ENCODE results near the gene C9orf72.

Gene C9orf72

DNA sequence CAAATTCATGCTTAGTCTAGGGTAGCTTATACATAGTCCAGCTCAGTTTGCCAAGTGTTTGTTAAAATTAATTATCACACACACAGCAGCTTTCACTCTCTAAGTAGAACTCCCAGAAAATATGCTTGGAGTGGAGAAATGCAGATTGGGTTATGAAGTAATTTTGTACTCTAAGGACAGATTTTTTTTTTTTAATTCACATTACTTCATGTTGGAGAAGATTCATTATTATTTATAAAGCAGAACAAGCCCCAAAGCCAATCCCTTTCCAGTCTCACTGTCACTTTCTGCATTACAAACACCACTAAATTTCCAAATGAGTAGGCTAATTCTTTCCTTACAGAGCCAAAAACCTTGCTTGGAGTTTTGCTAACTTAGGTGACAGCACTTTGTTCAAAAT lies 11.7 kb upstream of the C9orf72 start:
- Histone ChIP-seq H3K27ac (no peak overlapping the region), H3K4me3 (no peak overlapping the region)

DNA sequence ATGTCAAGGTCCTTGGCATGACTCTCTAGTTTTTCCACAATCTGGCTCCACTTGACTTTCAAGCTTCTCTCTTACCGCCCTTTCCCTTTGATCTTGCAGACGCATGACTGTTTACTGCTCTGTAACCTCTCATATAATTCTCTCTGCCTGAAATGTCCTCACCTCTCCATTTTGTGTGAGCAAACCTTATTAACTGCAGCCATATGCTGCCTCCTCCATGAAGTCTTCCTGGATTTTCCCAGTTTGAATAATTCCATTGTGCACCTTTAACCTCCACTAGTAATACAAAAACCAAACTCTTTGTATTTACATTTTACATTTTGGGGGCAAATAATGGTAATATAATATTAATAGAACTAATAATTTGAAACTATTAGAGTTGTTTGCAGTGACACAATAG lies 9.5 kb upstream of the C9orf72 start:
- Histone ChIP-seq H3K27ac (no peak overlapping the region), H3K4me3 (no peak overlapping the region)

DNA sequence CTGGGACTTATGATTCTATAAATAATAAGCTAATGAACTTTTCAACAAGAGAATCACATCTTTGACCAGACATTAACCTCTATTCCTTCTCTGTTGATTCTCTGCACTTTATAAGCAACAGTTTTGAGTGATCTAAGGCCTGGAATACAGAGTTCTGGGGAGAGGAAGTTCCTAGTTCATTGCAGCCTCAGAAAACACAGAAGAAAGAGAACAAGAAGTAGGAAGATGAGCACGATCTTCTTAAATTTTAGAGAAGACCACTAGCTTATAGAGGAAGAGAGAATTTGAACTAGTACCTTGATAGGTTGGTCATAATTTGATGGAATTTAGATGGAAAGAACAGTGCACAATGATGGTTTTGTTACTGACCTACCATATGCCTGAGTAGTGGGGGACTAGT lies 8.5 kb upstream of the C9orf72 start:
- no peak overlapping the region for H3K4me3 ChIP-seq
- peak overlapping the region in 1 of 21 experiments; percentile 35 for H3K27ac ChIP-seq

DNA sequence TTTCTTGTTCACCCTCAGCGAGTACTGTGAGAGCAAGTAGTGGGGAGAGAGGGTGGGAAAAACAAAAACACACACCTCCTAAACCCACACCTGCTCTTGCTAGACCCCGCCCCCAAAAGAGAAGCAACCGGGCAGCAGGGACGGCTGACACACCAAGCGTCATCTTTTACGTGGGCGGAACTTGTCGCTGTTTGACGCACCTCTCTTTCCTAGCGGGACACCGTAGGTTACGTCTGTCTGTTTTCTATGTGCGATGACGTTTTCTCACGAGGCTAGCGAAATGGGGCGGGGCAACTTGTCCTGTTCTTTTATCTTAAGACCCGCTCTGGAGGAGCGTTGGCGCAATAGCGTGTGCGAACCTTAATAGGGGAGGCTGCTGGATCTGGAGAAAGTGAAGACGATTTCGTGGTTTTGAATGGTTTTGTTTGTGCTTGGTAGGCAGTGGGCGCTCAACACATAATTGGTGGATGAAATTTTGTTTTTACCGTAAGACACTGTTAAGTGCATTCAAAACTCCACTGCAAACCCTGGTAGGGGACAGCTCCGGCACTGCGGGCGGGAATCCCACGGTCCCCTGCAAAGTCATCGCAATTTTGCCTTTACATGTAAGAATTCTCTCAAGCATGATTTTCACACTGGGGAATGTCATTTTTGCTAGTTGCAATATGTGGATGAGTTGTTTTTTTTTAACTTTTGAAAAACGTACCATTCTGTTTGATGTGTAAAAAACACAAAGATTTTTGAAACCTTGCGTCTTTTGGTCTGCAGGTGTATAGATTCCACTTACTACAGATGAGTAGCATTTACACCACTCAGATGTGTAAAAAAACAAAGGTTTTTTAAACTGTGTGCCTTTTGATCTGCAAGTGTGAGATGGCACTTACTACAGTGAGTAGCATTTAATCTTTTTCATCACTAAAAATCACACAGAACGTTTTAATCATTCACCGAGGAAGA lies 631 bp upstream of the C9orf72 start:
- Histone ChIP-seq H3K27ac (peak overlapping the region; percentile 38 to 100 (median 97)), H3K4me3 (peak overlapping the region; percentile 64 to 86 (median 76))

DNA sequence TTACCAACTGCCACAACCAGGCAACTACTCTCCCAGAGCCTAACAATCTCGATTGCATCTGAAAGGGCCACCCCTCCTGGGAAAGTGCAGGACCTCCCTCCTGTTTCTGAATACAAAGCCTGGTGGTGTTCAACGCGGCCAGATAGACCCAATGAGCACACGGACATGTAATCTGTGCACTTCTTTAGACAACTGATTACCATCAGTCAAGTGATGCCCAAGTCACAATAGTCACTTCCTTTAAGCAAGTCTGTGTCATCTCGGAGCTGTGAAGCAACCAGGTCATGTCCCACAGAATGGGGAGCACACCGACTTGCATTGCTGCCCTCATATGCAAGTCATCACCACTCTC lies 739 bp downstream of the C9orf72 start:
- peak overlapping the region; percentile 78 to 100 (median 97) for H3K27ac ChIP-seq
- peak overlapping the region; percentile 64 to 86 (median 76) for H3K4me3 ChIP-seq

DNA sequence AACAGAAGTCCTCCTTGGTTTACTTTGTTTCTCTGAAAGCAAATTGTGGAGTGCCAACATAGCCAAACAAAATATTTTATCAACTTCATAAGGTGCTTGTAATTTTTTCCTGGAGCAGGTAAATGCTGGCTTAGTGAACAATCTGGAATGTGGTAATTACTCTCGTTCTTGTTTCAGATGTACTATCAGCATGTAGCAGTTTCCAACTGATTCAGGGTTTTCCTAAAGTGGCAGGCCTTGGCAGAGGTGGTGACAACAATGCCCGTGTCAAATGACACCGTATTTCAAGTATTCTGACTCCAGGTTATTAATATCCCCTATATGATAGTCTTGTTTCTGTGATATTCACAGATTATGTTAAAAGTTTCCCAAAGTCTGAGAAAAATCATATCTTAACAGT lies 1.2 kb downstream of the C9orf72 start:
- H3K4me3 ChIP-seq = peak overlapping the region in 4 of 7 experiments; percentile 70 to 81 (median 76)

DNA sequence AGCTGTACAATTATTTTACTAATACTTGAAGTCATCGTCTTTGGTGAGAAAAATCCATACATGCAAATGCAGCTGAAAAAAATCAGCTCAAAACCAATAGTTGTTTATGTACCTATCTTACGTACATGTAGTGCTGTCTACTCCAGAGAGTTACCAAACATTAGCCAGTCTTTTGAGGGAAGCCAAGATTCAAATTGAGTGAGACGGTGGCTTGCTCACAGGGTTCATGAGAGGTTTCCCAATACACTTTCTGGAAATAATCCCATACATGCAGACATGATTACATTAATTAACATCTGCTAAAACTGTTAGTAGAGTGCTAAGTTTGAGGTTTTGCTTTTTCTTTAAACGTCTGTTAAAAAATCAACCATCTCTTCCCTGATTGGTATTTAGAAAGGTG lies 2.3 kb downstream of the C9orf72 start:
- Histone ChIP-seq H3K4me3 (no peak overlapping the region), H3K27ac (peak overlapping the region in 8 of 21 experiments; percentile 31 to 100 (median 98))

More for the DNA sequence above, 1.2 kb downstream of the C9orf72 start:
- peak overlapping the region in 19 of 21 experiments; percentile 88 to 100 (median 98) for H3K27ac ChIP-seq

DNA sequence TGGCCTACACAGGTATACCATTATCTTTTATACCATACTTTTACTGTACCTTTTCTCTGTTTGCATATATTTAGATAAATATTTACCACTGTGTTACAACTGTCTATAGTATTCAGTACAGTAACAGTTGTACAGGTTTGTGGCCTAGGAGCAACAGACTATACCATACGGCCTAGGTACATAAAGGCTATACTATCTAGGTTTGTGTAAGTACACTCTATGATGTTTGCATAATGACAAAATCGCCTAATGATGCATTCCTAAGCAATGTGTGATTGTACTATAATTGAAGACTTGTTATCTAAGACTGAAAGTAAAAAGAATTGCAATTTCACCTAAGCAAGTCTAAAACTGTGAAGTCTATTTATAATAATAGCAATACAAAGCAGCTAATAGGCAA lies 3.9 kb downstream of the C9orf72 start:
- H3K4me3 ChIP-seq = no peak overlapping the region
- H3K27ac ChIP-seq = no peak overlapping the region

DNA sequence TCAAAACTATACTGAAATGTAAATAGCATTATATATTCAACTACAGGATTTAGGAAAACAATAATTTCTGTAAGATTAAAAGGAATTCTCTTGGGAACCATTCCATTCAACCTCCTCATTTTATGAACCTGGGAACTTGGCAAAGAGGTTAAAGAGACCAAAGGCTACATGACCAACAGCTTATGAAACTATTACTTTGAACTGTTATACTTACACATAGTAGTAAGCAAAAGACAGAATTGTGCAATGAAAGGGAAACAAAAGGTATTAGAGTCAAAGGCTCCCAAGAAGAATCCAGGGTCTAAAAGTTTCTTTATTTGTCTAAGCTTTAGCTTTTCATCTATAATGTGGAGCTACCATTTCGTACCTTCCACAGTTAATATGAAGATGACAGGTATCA lies 7.2 kb downstream of the C9orf72 start:
- Histone ChIP-seq H3K27ac (peak overlapping the region in 2 of 21 experiments; percentile 21 to 66), H3K4me3 (no peak overlapping the region)

DNA sequence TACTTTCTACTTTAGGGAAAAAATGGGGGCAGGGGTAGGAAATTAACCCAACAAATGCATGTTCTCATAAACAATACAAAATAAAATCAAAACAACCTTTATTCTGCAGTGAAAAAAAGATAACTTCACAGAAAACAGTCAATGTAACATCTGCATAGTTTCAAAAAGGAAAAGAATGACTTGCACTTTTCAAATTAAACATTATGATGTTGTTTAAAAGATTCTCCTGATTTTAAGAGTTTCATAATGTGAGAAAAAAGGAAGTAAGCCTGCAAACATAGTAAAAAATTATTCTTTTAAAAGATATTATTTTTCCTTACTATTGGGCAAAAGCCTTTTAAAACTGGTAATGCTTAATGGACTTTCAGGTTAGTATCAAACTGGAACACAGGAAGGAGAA lies 7.6 kb downstream of the C9orf72 start:
- Histone ChIP-seq H3K4me3 (no peak overlapping the region), H3K27ac (peak overlapping the region in 3 of 21 experiments; percentile 21 to 66 (median 27))

DNA sequence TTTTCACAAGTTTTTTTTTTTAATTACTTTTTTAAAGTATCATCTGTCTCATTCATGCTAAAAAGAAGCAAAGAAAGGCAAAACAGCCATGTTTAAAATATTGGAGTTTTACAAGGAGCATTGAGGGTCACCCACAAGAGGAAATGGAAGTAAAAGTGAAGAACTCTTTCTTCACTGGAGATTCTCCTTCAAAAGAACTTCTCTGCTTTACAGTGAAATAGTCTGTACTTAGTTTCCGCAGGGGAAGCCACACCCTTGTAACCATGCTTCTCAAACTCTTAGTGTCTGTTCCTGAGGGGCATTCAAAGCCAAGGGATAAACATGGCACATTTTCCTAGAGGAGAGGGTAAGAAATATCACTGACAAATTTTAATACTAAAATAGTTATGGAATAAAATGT lies 8.6 kb downstream of the C9orf72 start:
- no peak overlapping the region for H3K4me3 ChIP-seq
- peak overlapping the region in 6 of 21 experiments; percentile 14 to 66 (median 52) for H3K27ac ChIP-seq

DNA sequence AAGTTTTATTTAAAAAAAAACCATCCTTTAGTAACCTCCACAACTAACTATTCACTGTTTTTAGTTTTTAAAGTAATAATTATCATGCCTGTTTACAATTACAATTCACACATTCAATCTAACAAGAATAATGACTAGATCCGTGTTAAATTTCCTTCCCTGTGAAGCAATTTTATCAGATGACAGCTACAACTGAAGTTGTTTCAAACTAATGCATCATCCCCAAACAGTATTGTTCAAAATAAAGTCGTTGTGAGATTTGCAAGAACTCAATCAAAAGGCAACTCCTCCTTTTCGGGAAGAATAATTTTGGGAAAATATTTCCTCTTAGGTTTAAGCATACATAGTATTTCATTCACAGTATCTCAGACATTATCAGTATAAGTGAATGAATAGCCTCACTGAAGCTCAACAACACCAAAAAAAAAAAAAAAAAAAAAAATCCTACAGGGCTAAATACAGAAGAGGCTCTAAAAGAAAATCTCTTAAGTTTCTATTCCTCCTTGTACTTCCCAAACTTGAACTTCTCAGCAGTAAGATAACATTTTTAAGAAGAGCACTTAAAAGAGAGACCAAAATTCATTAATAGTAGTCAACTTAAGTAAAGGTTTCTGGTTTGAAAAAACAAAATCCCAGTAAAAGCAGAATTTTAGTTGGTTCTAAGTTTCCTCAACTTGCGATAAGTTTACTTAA lies 9.4 kb downstream of the C9orf72 start:
- H3K27ac ChIP-seq = peak overlapping the region in 6 of 21 experiments; percentile 14 to 66 (median 52)

DNA sequence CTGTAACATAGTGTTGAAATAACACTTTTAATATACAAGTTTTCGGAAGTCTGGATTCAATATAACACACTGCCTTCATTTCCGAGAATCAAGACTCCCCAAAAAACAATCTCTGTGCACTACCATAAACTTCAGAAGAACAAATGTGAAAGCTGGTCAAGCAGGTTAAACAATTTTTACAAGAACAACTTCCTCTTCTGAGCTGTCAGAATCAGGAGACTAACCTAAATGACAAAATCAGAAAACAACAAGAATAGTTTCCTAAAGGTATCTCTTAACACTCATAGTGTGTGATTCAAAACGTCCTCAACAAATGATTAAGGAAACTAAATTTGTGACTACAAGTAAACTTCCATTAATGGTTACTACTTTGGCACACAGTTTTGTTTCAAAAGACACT lies 11.6 kb downstream of the C9orf72 start:
- H3K27ac ChIP-seq = no peak overlapping the region
- no peak overlapping the region for H3K4me3 ChIP-seq

More for the DNA sequence above, 9.4 kb downstream of the C9orf72 start:
- H3K4me3 ChIP-seq = no peak overlapping the region

DNA sequence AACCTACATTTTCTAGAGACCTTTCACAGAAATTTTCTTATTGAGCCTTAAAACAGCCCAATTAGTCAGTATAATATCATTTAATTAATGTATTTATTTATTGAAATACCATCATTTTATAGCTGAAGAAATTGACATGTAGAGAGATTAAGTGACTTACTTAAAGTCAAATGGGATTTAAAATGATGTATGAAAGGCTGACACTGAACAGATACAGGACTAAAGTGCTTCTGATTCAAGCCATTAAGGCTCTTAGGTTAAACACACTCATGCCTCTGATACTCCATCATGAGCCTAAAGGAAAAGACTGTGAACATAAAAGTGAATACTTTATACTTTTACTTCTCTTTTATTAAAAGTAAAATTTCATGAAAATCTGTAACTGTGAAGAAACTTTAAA lies 12.8 kb downstream of the C9orf72 start:
- H3K27ac ChIP-seq = no peak overlapping the region
- H3K4me3 ChIP-seq = no peak overlapping the region

DNA sequence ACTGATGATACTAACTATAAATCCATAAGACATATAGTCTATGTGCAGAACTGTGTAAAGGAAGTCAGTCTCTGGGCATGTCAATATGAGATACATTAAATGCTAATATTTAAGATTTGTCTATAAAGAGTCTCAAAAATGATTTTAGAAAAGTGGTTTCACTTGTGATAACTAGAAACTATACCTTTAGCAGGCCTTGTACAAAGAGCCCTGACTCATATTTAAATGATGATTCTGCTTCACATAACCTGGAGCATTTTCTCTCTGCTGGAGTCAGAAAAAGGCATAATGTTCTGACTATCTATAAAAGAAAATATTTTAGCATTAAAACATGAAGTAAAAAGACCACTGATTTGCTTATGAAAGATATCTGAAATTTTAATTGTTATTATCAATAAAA lies 15.0 kb downstream of the C9orf72 start:
- Histone ChIP-seq H3K4me3 (no peak overlapping the region), H3K27ac (no peak overlapping the region)

DNA sequence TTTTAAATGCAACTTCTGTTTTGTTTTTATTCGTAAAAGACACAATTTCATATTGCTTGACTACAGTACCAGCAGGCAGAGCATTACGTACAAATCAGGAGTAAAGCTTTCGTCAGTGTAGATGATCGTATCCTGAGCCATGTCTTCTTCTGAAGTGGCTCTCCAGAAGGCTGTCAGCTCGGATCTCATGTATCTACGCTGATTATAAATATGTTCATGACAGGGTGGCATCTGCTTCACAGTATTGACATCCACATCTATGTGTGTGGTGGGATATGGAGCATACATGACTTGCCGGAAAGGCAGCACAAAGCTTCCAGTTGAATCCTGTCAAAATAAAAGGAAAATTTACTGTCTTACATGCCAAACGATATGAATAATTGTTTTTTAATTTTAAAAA lies 16.8 kb downstream of the C9orf72 start:
- H3K4me3 ChIP-seq = no peak overlapping the region
- no peak overlapping the region for H3K27ac ChIP-seq

DNA sequence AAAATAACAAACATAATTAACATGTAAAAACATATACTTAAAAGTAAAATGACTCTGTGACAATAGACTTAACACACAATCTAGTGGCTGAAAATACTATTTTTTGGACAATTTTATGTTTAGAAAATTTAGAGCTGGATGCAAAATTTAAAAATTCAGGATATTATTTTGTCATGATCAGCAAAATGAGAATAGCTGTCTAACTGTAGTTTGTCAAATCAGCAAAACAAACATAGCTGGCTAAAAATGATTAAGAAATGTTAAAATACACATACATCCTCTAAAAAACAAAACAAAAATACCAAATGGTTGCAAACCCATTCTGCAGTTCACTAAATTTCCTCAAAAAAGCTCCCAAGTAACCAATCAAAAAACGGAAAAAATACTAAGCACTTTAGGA lies 18.6 kb downstream of the C9orf72 start:
- H3K27ac ChIP-seq = no peak overlapping the region
- no peak overlapping the region for H3K4me3 ChIP-seq

DNA sequence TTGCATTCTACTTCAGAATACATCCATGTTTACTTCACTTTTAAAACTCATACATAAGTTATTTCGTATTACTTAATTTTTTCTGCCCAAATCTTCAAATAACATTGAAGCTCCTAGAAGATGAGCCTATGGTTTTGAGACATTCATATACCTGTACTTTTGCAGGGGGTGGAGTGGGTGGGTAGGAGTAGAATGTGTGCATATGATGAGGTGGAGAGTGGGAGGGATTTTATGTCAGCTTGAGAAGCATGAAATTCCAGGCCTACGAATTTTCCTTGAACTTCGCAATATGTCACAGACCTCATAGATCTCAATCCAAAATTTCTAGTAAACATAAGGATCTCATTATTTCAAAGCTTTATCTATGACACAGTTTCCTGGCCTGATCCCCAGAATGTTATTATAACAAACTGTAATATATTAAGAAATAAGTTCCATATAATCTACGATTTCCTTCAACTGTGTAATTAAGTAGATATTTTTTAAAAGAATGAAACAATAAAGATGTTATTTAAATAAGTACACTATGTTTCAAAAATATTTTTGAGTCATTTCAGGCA lies 24.0 kb downstream of the C9orf72 start:
- no peak overlapping the region for H3K27ac ChIP-seq
- H3K4me3 ChIP-seq = no peak overlapping the region

DNA sequence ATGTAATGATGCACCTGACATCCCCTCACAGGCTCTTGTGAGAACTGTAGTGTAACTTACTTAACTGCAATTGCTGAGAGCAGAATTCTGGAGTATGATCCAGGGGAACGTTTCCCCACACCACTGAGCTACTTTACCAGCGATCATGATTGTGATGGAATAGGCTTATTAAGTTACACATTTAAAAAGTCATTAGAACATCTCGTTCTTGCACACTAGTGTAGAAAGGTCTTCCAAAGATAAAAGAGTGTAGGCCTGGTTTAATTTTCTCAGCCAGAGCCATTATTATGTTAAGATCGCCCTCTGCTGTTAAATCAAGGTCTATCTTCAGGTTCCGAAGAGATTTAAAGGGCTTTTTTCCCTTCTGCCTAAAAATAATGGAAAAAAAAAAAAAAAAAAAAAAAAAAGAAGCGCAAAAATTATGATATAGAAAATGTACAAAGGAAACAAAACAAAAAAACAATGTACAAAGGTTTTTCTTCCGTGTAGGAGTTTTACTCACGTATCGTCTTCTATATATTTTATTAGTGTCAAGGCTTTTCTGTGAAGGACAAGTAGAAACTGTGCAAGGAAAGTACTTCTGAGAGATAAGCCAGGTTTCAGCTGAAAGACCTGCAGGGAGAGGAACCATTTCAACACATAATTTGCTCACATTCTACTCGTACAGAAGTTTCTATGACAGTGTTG lies 25.1 kb downstream of the C9orf72 start:
- Histone ChIP-seq H3K27ac (no peak overlapping the region), H3K4me3 (no peak overlapping the region)

DNA sequence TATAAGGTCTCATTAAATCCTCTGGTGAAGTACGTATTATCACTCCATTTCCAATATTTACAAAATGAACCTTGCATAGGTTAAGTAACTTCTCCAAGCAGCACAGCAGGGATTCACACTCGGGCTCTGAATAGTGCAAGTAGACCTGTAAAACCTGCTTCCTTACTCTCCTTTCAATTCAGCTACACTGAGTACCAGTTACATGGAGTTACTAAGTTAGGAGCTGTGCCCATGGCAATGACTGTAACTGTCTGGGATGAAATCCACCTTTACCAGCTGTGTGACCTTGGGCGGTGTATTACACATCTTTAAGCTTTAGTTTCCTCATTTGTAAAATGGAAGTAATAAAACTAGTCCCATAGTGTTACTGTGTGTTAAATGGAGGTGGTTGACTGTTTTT lies 27.8 kb downstream of the C9orf72 start:
- Histone ChIP-seq H3K27ac (no peak overlapping the region), H3K4me3 (no peak overlapping the region)
